ENCODE results near the gene CTDSPL2. TPM values are rescaled to one million over a fixed set of nuclear protein-coding genes. Genes with fewer than 3 reads are reported as not detected.
"Not testable (repeated sequence)": the region's sequence is repeated elsewhere in the genome, so short reads cannot be mapped to it uniquely, and the experiment has no call there.

CTDSPL2 gene
- total RNA-seq, 4 donors from 2014 or later, result 56.1 to 155 (median 87.7) TPM

- peaks cover 0 to 5% (median 0%) of the 10 kb centered on the region in 4 donors for H3K4me1 ChIP-seq
Observed at GRCh38 chr15:44441095-44441501, 13.7 kb downstream of the CTDSPL2 start.

GRCh38 chr15:44443515-44443914 is 16.1 kb downstream of the CTDSPL2 start:
- Histone ChIP-seq H3K36me3 (peaks cover 0 to 9% (median 0%) of the 10 kb centered on the region in 3 donors), H3K4me3 (no peak overlapping the region), H3K9me3 (no peaks in the 10 kb centered on the region), H3K27me3 (no peaks in the 10 kb centered on the region), H3K4me1 (no peaks in the 10 kb centered on the region), H3K27ac (no peak overlapping the region)
- TF ChIP-seq CTCF (IDR thresholded peaks at IDR 0.05), result no peak
- no peak for TF ChIP-seq POLR2A (IDR thresholded peaks at IDR 0.05)
- no peak for DNase-seq

More at GRCh38 chr15:44441095-44441501, 13.7 kb downstream of the CTDSPL2 start:
- no peak overlapping the region for H3K4me3 ChIP-seq
- H3K27ac ChIP-seq, result no peak overlapping the region
- no peak for DNase-seq
- H3K9me3 ChIP-seq, result no peaks in the 10 kb centered on the region
- H3K36me3 ChIP-seq, result peaks cover 0 to 3% (median 0%) of the 10 kb centered on the region in 3 donors
- no peaks in the 10 kb centered on the region for H3K27me3 ChIP-seq
- TF ChIP-seq CTCF (IDR thresholded peaks at IDR 0.05) (no peak), POLR2A (IDR thresholded peaks at IDR 0.05) (no peak)

GRCh38 chr15:44447772-44448376 is 20.4 kb downstream of the CTDSPL2 start:
- TF ChIP-seq CTCF (IDR thresholded peaks at IDR 0.05) (no peak), POLR2A (IDR thresholded peaks at IDR 0.05) (no peak)
- Histone ChIP-seq H3K4me3 (no peak overlapping the region), H3K4me1 (no peaks in the 10 kb centered on the region), H3K27me3 (no peaks in the 10 kb centered on the region), H3K36me3 (peaks cover 0 to 9% (median 0%) of the 10 kb centered on the region in 3 donors), H3K27ac (no peak overlapping the region), H3K9me3 (no peaks in the 10 kb centered on the region)
- no peak for DNase-seq

GRCh38 chr15:44450172-44450571 is 22.7 kb downstream of the CTDSPL2 start:
- Histone ChIP-seq H3K27ac (no peak overlapping the region), H3K4me1 (no peaks in the 10 kb centered on the region), H3K36me3 (peaks cover 0 to 9% (median 0%) of the 10 kb centered on the region in 3 donors), H3K4me3 (no peak overlapping the region), H3K27me3 (no peaks in the 10 kb centered on the region), H3K9me3 (no peaks in the 10 kb centered on the region)
- DNase-seq, result no peak
- TF ChIP-seq CTCF (IDR thresholded peaks at IDR 0.05) (no peak), POLR2A (IDR thresholded peaks at IDR 0.05) (no peak)

GRCh38 chr15:44453578-44454283 is 26.3 kb downstream of the CTDSPL2 start:
- not testable (repeated sequence) for H3K36me3 ChIP-seq, H3K4me3 ChIP-seq, H3K9me3 ChIP-seq, H3K27ac ChIP-seq, DNase-seq, H3K27me3 ChIP-seq
- peaks cover 0 to 11% (median 0%) of the 10 kb centered on the region in 4 donors for H3K4me1 ChIP-seq

GRCh38 chr15:44458429-44458828 is 31.0 kb downstream of the CTDSPL2 start:
- Histone ChIP-seq H3K27me3 (no peaks in the 10 kb centered on the region), H3K27ac (no peak overlapping the region), H3K36me3 (peaks cover 0 to 29% (median 0%) of the 10 kb centered on the region in 3 donors), H3K4me3 (no peak overlapping the region), H3K4me1 (peaks cover 0 to 11% (median 0%) of the 10 kb centered on the region in 4 donors), H3K9me3 (no peaks in the 10 kb centered on the region)
- no peak for TF ChIP-seq POLR2A (IDR thresholded peaks at IDR 0.05)
- no peak for TF ChIP-seq CTCF (IDR thresholded peaks at IDR 0.05)
- DNase-seq, result no peak

All from Peyer's patch (tissue), 4 donors.